Astrocyte (in vitro differentiated cells and primary cell): Measurements from ENCODE around the gene GNB1. TPM values are rescaled to one million over a fixed set of nuclear protein-coding genes. Genes with fewer than 3 reads are reported as not detected.

ENCODE experiments used
- DNase-seq: peaks from one replicate; pipeline ENCODE4 v3.0.0-alpha.2; 2010; ENCODE audit warnings: low read depth
- FAIRE-seq: peaks from 2 replicates; lab custom pipeline; 2011; peaks lifted over from hg19 to GRCh38; lab: Jason Lieb, UNC
- H2AFZ ChIP-seq: 2 replicates; pipeline ENCODE4 v1.6.0; 2012; ENCODE audit warnings: low read depth, low read length, inconsistent platforms
- H3K27ac ChIP-seq: 2 replicates; pipeline ENCODE4 v1.5.1; 2011; ENCODE audit warnings: low read depth, low read length, inconsistent platforms
- H3K27me3 ChIP-seq: 2 replicates; pipeline ENCODE4 v1.6.0; 2011; ENCODE audit warnings: low read length, inconsistent platforms; ENCODE audit not compliant: insufficient read depth
- H3K36me3 ChIP-seq: 2 replicates; pipeline ENCODE4 v1.5.1; 2011; ENCODE audit warnings: low read length, inconsistent platforms; ENCODE audit not compliant: insufficient read depth
- H3K4me1 ChIP-seq: 2 replicates; pipeline ENCODE4 v1.5.1; 2011; ENCODE audit warnings: low read length, inconsistent platforms; ENCODE audit not compliant: insufficient read depth
- H3K4me2 ChIP-seq: 2 replicates; pipeline ENCODE4 v1.6.0; 2012; ENCODE audit warnings: low read length, inconsistent platforms
- H3K4me3 ChIP-seq: 2 replicates; pipeline ENCODE4 v1.5.1; 2011; ENCODE audit warnings: low read depth, mild to moderate bottlenecking, low read length, inconsistent platforms; ENCODE audit not compliant: insufficient read depth
- H3K79me2 ChIP-seq: 2 replicates; pipeline ENCODE4 v1.6.0; 2012; ENCODE audit warnings: mild to moderate bottlenecking, low read length, inconsistent platforms; ENCODE audit not compliant: insufficient read depth
- H3K9ac ChIP-seq: 2 replicates; pipeline ENCODE4 v1.6.0; 2012; ENCODE audit warnings: mild to moderate bottlenecking, low read length, inconsistent platforms
- H3K9me3 ChIP-seq: 2 replicates; pipeline ENCODE4 v1.5.1; 2012; ENCODE audit warnings: low read depth, mild to moderate bottlenecking, low read length, inconsistent platforms; ENCODE audit not compliant: insufficient read depth
- H4K20me1 ChIP-seq: 2 replicates; pipeline ENCODE4 v1.6.0; 2012; ENCODE audit warnings: low read length, inconsistent platforms; ENCODE audit not compliant: insufficient read depth
- H3K27ac Mint-ChIP-seq: one replicate; pipeline ENCODE4 v1.8.0; 2021; ENCODE audit warnings: mild to moderate bottlenecking, mixed read lengths; ENCODE audit not compliant: unreplicated experiment
- H3K27me3 Mint-ChIP-seq: one replicate; pipeline ENCODE4 v1.8.0; 2021; ENCODE audit warnings: low read depth, mixed read lengths; ENCODE audit not compliant: unreplicated experiment
- H3K36me3 Mint-ChIP-seq: one replicate; pipeline ENCODE4 v1.8.0; 2021; ENCODE audit warnings: low read depth, mixed read lengths; ENCODE audit not compliant: unreplicated experiment
- H3K4me1 Mint-ChIP-seq: one replicate; pipeline ENCODE4 v1.8.0; 2021; ENCODE audit warnings: low read depth, mixed read lengths; ENCODE audit not compliant: unreplicated experiment
- H3K4me3 Mint-ChIP-seq: one replicate; pipeline ENCODE4 v1.8.0; 2021; ENCODE audit warnings: mild to moderate bottlenecking, moderate library complexity, mixed read lengths; ENCODE audit not compliant: unreplicated experiment
- H3K9me3 Mint-ChIP-seq: one replicate; pipeline ENCODE4 v1.8.0; 2021; ENCODE audit warnings: mild to moderate bottlenecking, mixed read lengths; ENCODE audit not compliant: unreplicated experiment
- CTCF ChIP-seq: IDR thresholded peaks from 2 replicates; pipeline ENCODE4 v1.5.1; 2011; ENCODE audit warnings: low read depth, mild to moderate bottlenecking, inconsistent platforms, low read length, moderate library complexity; ENCODE audit not compliant: insufficient read depth
- EZH2 ChIP-seq: IDR thresholded peaks from 2 replicates; pipeline ENCODE4 v1.6.1; 2012; ENCODE audit warnings: mild to moderate bottlenecking, low read length, inconsistent platforms; ENCODE audit not compliant: insufficient read depth
- total RNA-seq: library from RNA; stranded (reverse); gene quantifications from 2 replicates; pipeline ENCODE4 v1.2.1, GENCODE V29; 2021

Gene GNB1
- total RNA-seq, 1 donor from 2014 or later = 602 TPM

- Mint-ChIP-seq H3K9me3 (no peaks in the 10 kb centered on the region), H3K36me3 (no peaks in the 10 kb centered on the region), H3K27ac (no peak overlapping the region), H3K4me1 (no peaks in the 10 kb centered on the region), H3K27me3 (peaks cover 6% of the 10 kb centered on the region), H3K4me3 (no peak overlapping the region)
- no peaks in the 10 kb centered on the region for H3K9me3 ChIP-seq
- H3K79me2 ChIP-seq = no peaks in the 10 kb centered on the region
- H3K4me3 ChIP-seq = no peak overlapping the region
- H2AFZ ChIP-seq = no peak overlapping the region
- TF ChIP-seq EZH2 = no peak
- no peaks in the 10 kb centered on the region for H3K36me3 ChIP-seq
- DNase-seq (no peak), FAIRE-seq (no peak)
- no peaks in the 10 kb centered on the region for H3K27me3 ChIP-seq
- H3K4me2 ChIP-seq = no peak overlapping the region
- H3K27ac ChIP-seq = no peak overlapping the region
- H3K4me1 ChIP-seq = no peaks in the 10 kb centered on the region
- no peak overlapping the region for H3K9ac ChIP-seq
- H4K20me1 ChIP-seq = no peaks in the 10 kb centered on the region
These were observed 37.6 kb upstream of the GNB1 start for GRCh38 chr1:1928231-1929101.

- DNase-seq (no peak), FAIRE-seq (no peak)
- no peak overlapping the region for H2AFZ ChIP-seq
- Mint-ChIP-seq H3K9me3 (no peaks in the 10 kb centered on the region), H3K4me3 (no peak overlapping the region), H3K4me1 (no peaks in the 10 kb centered on the region), H3K27me3 (peaks cover 5% of the 10 kb centered on the region), H3K36me3 (no peaks in the 10 kb centered on the region), H3K27ac (no peak overlapping the region)
- no peaks in the 10 kb centered on the region for H3K36me3 ChIP-seq
- no peaks in the 10 kb centered on the region for H3K79me2 ChIP-seq
- H3K27me3 ChIP-seq = no peaks in the 10 kb centered on the region
- no peak overlapping the region for H3K9ac ChIP-seq
- no peak overlapping the region for H3K27ac ChIP-seq
- TF ChIP-seq EZH2 = no peak
- TF ChIP-seq CTCF = no peak
- no peaks in the 10 kb centered on the region for H3K9me3 ChIP-seq
- no peaks in the 10 kb centered on the region for H4K20me1 ChIP-seq
- H3K4me2 ChIP-seq = no peak overlapping the region
- H3K4me1 ChIP-seq = no peaks in the 10 kb centered on the region
- no peak overlapping the region for H3K4me3 ChIP-seq
These were observed 36.9 kb upstream of the GNB1 start for GRCh38 chr1:1927751-1928150.

- Histone ChIP-seq H3K4me1 (no peaks in the 10 kb centered on the region), H3K27ac (no peak overlapping the region), H3K36me3 (no peaks in the 10 kb centered on the region), H3K9ac (no peak overlapping the region), H3K9me3 (no peaks in the 10 kb centered on the region), H2AFZ (no peak overlapping the region), H4K20me1 (no peaks in the 10 kb centered on the region), H3K27me3 (no peaks in the 10 kb centered on the region), H3K4me3 (no peak overlapping the region), H3K79me2 (no peaks in the 10 kb centered on the region), H3K4me2 (no peak overlapping the region)
- Mint-ChIP-seq H3K9me3 (no peaks in the 10 kb centered on the region), H3K4me1 (no peaks in the 10 kb centered on the region), H3K36me3 (no peaks in the 10 kb centered on the region), H3K4me3 (no peak overlapping the region), H3K27ac (no peak overlapping the region), H3K27me3 (peaks cover 5% of the 10 kb centered on the region)
- FAIRE-seq = no peak
- TF ChIP-seq EZH2 = no peak
- no peak for TF ChIP-seq CTCF
- DNase-seq = no peak
These were observed 36.2 kb upstream of the GNB1 start for GRCh38 chr1:1926886-1927660.
